ENCODE data around the gene ULBP2.
"Not testable (repeated sequence)": the region's sequence is repeated elsewhere in the genome, so short reads cannot be mapped to it uniquely, and the experiment has no call there.

ULBP2 gene

DNA sequence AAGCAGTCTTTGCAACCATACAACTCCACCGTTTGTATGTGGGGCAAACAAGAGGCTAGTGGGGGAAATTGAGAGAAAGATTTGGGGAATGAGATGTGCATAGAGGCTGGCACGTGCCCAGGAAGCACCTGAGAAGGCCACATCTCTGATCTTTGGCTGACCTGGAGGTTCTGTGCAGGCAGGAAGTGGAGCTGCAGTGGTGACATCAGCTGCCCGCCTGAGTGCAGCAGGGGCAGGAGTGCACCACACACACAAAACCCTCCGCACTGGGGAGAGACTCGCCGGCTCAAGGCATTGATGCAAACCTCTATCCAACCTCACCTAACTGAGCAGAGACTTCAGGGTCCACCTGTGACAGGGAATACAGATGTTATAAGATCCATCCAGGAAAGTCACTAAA, 32.6 kb downstream of the ULBP2 start:
- DNase-seq = not testable (repeated sequence)

DNA sequence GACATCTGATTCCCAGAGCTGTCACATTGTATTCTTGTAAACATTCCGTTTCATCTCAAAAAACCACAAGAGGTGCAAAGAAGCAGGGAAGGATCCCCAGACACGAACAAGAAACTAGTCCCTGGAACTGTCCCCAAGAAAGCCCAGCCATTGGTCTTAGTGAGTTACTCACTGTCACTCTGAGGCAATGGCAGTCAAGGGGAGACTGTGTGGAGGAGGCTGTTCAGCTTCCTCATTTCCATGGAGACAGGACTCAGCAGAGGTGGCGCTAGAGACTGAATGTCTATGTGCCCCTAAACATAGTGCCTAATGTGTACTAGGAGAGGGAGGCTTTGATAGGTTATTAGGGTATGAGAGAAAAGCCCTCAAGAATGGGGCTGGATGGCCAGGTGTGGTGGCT, 33.0 kb downstream of the ULBP2 start:
- no peak for DNase-seq

DNA sequence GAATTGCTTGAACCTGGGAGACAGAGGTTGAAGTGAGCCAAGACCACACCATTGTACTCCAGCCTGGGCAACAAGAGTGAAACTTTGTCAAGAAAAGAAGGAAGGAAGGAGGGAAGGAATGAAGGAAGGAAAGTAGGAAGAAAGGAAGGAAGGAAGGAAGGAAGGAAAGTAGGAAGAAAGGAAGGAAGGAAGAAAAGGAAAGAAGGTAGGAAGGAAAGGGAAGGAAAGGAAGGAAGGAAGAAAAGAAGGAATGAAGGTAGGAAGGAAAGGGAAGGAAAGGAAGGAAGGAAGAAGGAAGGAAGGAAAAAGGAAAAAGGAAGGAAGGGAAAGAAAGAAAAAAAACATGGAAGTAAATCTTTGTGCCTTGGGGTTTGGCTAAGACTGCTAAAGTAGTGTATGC, 33.6 kb downstream of the ULBP2 start:
- DNase-seq = no peak

DNA sequence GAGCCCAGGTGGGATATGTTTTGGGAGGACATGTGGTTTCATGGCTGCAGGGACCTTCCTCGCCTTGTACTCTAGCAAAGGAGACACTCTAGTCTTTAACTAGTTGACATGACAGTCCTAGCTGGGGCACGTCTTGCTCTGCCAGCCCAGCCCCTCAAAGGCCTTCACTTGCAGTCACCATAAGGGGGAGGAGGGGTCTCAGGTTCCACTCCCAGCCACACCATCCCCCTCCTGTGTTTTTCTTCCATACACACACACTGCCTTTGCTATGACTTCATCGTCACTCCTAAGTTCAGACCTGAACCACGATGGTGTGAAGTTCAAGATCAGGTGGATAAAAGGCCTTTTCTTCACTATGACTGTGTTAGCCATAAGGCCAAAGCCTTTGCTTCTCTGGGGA, 35.4 kb downstream of the ULBP2 start:
- DNase-seq = no peak

DNA sequence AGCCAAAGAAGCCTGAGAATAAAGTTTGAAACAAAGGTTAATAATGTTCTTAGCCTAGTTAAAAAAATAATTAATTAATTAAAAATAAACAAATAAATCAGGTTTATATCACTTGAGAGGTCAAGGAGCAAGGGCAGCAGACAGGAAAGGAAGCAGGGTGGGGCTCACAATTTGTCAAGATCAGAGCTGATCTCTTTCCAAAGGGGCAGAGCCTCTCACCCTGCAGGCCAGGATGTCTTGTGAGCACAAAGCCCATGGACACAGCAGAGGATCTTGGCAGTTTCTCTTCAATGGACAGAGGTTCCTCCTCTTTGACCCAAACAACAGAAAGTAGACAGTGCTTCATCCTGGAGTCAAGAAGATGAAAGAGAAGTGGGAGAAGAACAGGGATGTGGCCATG, 36.8 kb downstream of the ULBP2 start:
- no peak for DNase-seq

DNA sequence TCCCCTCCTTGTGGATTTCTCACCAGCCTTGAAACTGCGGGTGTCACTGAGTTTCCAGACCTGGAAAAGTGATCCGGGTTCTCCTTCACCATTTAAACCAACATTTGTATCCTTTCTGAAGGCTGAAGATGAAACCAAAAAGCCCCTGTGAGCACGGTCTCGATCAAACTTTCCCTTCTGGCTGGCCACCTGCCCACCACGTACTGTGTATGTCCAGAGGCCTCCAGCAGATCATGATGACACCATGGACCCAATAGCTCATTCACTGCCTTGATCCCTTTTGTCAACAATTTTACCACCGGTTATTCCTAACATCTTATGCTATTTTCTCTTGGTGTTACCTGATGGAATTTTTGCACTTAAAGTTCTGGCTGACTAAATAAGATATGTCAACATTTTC, 37.5 kb downstream of the ULBP2 start:
- DNase-seq = no peak

DNA sequence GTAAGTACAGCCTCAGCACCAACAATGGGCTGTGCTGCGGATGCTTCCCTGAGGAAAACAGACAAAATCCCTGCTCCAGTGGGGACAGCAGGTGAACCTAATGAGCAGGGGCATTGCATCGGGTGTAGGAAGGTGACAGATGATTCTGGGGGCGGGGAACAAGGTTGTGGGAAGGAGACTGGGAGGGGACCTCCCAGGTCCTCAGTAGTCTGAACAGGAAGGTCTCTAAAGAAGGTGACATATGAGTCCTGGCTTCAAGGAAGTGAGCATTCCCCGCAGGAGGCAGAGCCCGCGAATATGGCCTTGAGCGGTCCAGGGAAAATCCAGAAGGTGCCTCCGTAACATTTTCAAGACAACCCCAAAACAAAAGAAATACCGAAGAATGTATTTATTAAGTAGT, 41.3 kb downstream of the ULBP2 start:
- DNase-seq = no peak

DNA sequence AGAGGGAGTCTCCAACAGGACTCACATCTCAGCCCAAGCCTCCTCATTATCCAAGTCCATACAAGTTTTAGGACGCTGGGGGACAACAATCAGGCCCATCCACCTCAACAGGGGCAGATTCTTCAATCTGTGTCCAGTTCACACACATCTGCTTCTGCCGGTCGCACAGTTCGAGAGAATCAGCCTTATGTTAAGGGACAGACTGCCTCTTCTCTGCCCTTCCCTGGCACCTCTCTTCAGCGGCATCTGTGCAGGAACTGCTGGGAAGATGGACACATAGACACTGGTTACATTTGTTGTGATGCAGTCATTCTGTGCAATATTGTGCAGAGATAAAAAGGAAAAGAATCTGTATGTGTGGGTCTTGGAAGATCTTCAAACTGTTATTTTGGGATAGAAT, 43.0 kb downstream of the ULBP2 start:
- no peak for DNase-seq

DNA sequence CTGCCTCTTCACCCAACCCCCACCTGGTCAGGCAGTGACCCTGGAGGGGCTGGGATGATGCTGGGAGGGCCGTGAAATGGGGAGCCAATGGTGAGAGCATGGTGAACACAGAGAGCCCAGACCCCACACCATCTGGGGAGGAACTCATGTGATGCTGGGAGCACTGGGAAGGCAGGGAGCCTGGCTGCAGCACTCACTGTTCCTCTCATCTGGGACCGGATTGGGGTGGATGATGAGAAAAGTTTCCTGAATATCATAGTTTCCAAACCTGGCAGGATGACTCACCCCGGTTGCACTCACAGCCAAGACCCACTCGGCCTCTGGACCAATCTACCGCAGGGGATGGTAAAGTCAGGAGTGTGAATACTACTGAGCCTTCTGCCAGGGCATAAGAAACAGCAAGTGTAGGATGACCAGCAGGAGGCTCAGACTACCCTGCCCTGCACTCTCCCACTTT, 43.7 kb downstream of the ULBP2 start:
- DNase-seq = no peak

DNA sequence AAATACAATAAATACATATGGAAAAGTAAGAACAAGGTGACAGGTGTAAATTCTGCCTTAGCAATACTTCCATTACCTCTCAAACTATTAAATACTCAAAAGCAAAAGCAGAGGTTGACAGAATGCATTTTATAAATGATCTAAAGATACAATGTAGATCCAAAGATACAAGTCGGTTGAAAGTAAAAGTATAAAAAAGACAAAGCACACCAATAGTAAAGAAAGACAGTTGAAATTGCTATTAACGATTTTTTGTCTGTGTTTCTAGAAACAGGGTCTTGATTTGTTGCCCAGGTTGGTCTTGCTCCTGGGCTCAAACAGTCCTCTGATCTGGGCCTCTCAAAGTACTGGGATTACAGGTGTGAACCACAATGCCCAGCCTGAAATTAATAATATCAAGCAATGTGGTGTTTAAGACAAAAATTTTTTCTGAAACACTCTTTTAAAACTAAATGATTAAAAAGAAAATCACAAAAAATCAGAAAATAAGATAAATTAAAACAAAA, 45.8 kb downstream of the ULBP2 start:
- no peak for DNase-seq

DNA sequence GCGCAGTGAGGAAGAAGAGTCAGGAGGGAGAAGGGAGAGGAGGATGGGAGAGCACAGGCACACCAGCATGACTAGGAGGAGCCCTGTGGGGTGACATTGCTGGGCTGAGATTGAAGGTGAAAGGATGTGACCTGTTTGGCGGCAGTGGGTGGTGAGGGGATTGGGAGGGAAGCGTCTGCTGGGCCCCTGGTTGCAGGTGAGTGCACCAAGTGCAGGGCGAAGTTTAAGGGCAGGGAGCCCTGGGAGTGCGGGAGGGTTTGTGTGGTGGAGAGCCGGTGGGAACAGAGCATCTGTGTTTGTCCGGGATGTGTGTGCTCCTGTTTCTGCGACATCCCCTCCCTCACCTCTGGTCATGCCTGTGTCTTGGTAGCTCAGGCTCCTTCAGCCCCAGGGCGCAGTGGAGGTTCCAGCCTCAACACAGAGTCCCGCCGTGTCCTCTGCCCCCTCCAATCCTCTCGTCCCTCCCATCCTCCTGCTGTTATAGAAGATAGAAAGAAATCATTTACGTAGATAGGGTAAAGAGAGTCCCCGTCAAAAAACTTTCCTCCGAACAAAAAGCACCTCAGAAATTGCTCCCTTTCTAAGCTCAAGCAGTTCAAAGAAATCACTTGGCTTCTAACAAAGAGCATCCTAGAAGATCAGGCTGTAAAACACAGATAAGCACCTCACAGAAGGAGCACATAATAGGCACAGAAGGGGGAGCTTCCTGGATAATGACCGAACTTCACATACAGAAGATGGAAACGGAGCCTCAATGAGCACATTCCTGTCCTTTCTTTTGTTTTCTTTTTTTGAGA, 46.9 kb downstream of the ULBP2 start:
- DNase-seq = no peak

DNA sequence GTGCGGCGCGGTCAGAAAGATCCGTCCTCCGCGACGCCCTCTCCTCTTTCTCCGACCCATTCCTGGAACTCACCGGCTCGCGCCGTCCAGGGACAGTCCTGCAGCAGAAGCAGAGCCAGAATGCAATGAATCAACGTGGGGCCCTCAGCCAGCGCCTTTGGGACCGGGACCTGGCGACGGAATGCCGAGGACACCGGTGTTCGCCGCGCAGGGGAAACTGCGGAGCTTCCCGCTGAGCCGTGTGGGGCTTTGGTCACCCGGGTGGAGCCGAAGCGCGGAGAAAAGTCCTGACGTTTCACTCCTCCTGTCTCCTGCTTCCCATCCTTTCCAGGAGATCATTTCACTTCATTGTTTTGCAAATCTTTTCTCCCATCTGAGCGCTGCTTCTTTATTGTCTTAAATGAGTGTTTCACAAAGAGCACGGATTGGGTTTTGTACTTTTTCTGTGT, 48.4 kb downstream of the ULBP2 start:
- DNase-seq = no peak

DNA sequence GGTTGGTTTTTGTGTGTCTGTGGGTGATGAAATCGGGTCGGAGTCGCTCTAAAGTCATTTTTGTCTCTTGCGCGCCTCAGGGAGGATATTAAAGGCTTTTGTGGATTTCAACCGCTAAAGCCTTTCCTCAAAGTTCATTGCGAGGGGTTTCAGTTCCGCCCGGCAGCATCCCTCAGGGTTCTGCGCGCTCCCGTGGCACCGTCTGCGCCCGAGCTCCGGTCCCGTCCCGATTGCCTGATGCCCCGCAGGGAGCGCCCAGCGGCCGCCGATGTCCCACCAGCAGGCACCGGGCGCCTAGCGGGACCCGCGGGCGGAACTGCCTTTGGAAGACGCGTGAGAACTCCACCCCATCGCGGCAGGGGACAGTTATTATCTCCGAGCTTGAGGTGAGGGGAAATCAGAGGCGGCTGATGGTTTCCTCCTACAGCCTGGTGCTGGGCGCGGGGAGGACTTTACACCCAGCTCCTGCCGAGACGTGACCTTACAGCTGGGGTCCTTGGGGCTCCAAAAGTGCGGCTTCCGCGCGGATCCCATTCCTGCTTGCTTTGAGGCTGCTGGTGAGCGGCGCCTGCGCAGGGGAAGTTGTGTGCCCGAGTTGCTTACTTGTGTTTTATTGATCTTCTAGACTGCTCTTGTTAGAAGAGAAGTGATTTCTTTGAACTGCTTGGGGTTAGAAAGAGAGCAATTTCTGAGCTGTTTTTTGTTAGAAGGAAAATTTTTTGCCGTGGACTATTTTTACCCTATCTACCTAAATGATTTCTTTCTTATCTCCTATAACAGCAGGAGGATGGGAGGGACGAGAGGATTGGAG, 49.1 kb downstream of the ULBP2 start:
- DNase-seq = no peak

DNA sequence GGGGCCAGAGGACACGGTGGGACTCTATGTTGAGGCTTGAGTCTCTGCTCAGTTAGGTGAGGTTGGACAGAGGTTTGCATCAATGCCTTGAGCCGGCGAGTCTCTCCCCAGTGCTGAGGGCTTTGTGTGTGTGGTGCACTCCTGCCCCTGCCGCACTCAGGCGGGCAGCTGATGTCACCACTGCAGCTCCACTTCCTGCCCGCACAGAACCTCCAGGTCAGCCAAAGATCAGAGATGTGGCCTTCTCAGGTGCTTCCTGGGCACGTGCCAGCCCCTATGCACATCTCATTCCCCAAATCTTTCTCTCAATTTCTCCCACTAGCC, 49.6 kb downstream of the ULBP2 start:
- peak in 1 of 2 donors; percentile 29 for DNase-seq

DNA sequence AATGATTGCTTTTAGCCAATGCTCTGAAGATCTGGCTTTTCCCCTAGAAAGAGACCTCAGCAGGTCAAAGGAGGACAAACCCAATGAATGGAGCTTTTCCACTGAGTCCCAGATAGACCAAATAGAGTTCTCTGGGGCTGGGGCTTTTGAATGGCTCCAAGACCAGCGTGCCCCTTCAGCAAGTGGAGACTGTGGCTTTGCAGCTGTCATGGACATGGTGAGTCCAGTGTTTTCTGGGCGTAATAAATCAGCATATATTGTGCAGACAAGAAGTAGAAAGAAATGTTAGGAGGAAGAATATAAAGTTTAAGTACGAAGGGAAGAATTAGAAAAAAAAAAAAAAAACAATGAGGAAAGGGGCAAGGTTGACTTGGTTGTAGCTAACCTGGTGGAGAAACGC, 50.0 kb downstream of the ULBP2 start:
- no peak for DNase-seq

DNA sequence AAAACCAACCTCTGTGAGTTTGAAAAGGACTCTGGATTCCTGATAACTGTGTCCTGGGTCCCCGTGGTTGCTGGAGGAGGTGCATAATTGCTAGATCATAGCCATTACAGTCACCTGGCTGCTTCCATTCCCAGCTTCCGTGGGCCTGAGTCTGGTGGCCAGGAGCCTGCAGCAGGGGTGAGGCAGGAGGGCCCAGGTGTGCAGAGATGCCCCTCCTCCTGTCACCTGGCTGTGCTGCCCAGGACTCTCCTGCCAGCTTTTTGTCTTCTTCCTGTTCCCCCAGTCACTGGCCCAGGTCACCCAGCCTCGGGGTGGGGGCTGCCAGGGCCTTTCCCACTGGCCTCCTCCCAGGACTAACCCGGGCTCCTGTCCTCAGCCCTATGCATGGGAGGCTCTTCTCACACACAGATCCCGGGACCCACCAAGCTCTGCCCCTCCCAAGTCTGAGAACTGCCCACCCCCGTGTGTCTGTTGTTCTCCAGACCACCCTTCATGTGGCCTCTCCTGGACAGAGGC, 53.5 kb downstream of the ULBP2 start:
- DNase-seq = no peak

DNA sequence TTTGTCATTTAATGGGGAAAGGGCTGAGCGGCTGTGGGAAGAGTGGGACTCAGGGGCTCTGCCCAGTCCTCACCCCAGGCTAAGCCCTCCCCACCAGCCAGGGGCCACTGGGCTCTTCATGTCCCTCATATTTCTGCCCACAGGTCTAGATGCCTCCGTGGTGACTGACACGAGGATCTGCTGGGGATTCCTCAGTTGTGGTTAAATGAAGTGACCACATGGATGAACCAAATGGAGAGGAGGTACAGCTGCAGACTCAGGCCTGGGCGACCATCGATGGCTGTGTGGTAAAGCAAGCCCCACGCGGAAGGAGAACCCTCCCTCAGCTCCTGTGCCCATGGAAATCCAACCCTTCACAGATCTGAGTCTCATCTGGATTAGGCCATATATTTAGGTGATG, 54.2 kb downstream of the ULBP2 start:
- no peak for DNase-seq
